GM12872 (cell line): ENCODE results near the gene PRKAG3.

Experiments used
- TF ChIP-seq, protein P1 (sequence below): IDR thresholded peaks from 3 replicates; pipeline ENCODE4 v1.5.1; 2011; ENCODE audit warnings: low read depth, mild to moderate bottlenecking, low read length, moderate library complexity; ENCODE audit not compliant: insufficient read depth

PRKAG3 gene

GRCh38 chr2:218811382-218811781, 20.2 kb downstream of the PRKAG3 start:
- TF ChIP-seq, protein P1, sequence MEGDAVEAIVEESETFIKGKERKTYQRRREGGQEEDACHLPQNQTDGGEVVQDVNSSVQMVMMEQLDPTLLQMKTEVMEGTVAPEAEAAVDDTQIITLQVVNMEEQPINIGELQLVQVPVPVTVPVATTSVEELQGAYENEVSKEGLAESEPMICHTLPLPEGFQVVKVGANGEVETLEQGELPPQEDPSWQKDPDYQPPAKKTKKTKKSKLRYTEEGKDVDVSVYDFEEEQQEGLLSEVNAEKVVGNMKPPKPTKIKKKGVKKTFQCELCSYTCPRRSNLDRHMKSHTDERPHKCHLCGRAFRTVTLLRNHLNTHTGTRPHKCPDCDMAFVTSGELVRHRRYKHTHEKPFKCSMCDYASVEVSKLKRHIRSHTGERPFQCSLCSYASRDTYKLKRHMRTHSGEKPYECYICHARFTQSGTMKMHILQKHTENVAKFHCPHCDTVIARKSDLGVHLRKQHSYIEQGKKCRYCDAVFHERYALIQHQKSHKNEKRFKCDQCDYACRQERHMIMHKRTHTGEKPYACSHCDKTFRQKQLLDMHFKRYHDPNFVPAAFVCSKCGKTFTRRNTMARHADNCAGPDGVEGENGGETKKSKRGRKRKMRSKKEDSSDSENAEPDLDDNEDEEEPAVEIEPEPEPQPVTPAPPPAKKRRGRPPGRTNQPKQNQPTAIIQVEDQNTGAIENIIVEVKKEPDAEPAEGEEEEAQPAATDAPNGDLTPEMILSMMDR, result no peak

- TF ChIP-seq, protein P1, result no peak
Observed at GRCh38 chr2:218810256-218810655, 21.3 kb downstream of the PRKAG3 start.

- TF ChIP-seq, protein P1, result no peak
Observed at GRCh38 chr2:218809515-218809914, 22.1 kb downstream of the PRKAG3 start.

GRCh38 chr2:218807626-218808025, 24.0 kb downstream of the PRKAG3 start:
- TF ChIP-seq, protein P1, result no peak

GRCh38 chr2:218806346-218806978, 25.1 kb downstream of the PRKAG3 start:
- TF ChIP-seq, protein P1, result no peak

GRCh38 chr2:218805627-218806026, 26.0 kb downstream of the PRKAG3 start:
- TF ChIP-seq, protein P1, result no peak

- TF ChIP-seq, protein P1, result no peak
Observed at GRCh38 chr2:218804817-218805216, 26.8 kb downstream of the PRKAG3 start.
